Left lung (tissue), 10 donors: ENCODE data around the gene TM4SF20. TPM values are rescaled to one million over a fixed set of nuclear protein-coding genes. Genes with fewer than 3 reads are reported as not detected.

ENCODE experiments used
- ATAC-seq: fragments of 200-7000 bp; cut with Tn5 transposase; one replicate; pipeline ENCODE4 v1.9.1; 2020; ENCODE audit warnings: moderate library complexity
- DNase-seq, 4 donors: peaks; one replicate each; pipeline ENCODE4 v3.0.0-alpha.2; 2013 to 2020
- H3K27ac ChIP-seq, 2 donors: fragments of 200-600 bp; sonication (generic) in 1 of 2; one replicate each; pipeline versions ENCODE4 v1.5.0 to v1.8.0; 2020 to 2021
- H3K27me3 ChIP-seq, 2 donors: fragments of 200-600 bp; sonication (generic) in 1 of 2; one replicate each; pipeline versions ENCODE4 v1.5.0 to v1.8.0; 2020 to 2021
- H3K36me3 ChIP-seq, 2 donors: fragments of 200-600 bp; sonication (generic) in 1 of 2; one replicate each; pipeline versions ENCODE4 v1.5.0 to v1.8.0; 2020 to 2021
- H3K4me1 ChIP-seq, 2 donors: fragments of 200-600 bp; one replicate each; pipeline ENCODE4 v1.8.0; 2021
- H3K4me3 ChIP-seq, 2 donors: fragments of 200-600 bp; sonication (generic) in 1 of 2; one replicate each; pipeline versions ENCODE4 v1.5.0 to v1.8.0; 2020 to 2021; ENCODE audit warnings: mild to moderate bottlenecking in 1 of 2
- H3K9me3 ChIP-seq, 2 donors: fragments of 200-600 bp; sonication (generic) in 1 of 2; one replicate each; pipeline versions ENCODE4 v1.5.0 to v1.8.0; 2020 to 2021
- intact Hi-C, 2 donors: fragments of 100-400 bp; cut with DNase I; formaldehyde crosslinking; loops; one replicate each; pipeline versions ENCODE4 v1.11.2 to v1.14.2; 2022
- polyA plus RNA-seq, 6 donors: library from polyadenylated mRNA; unstranded; fragments of 120-200 nt; gene quantifications; one replicate each; pipeline ENCODE4 v1.2.1, GENCODE V29; 2013; ENCODE audit not compliant: insufficient read length in 6 of 6
- total RNA-seq, 2 donors: library from RNA; stranded (reverse); fragmentation: NEBNext Ultra II Directional; extraction: Animal tissue kit (Norgen Biotek cat#: 25700); gene quantifications; one replicate each; pipeline ENCODE4 v1.2.1, GENCODE V29; 2021
- TF ChIP-seq, protein P1 (sequence below), 2 donors: fragments of 200-600 bp; sonication (generic) in 1 of 2; IDR thresholded peaks; one replicate each; pipeline versions ENCODE4 v1.5.0 to v1.8.0; 2021; ENCODE audit warnings: antibody characterized with exemption in 2 of 2
- donor health status: DM: no; HTN: yes; CAD: no.
- donor health status: DM: no; HTN: no; CAD: no.

The TM4SF20 gene
- total and polyA plus RNA-seq, 8 donors, result 0.06 to 0.14 (median 0.08) TPM; not detected in 3

- H3K36me3 ChIP-seq, result peaks cover 0 to 5% of the 10 kb centered on the region in 2 donors
- DNase-seq, result peak; percentile 27 to 75 (median 44)
- intact Hi-C loops, result no loop called here
- peak overlapping the region; percentile 88 to 89 for H3K27ac ChIP-seq
- no peaks in the 10 kb centered on the region for H3K27me3 ChIP-seq
- TF ChIP-seq, protein P1, sequence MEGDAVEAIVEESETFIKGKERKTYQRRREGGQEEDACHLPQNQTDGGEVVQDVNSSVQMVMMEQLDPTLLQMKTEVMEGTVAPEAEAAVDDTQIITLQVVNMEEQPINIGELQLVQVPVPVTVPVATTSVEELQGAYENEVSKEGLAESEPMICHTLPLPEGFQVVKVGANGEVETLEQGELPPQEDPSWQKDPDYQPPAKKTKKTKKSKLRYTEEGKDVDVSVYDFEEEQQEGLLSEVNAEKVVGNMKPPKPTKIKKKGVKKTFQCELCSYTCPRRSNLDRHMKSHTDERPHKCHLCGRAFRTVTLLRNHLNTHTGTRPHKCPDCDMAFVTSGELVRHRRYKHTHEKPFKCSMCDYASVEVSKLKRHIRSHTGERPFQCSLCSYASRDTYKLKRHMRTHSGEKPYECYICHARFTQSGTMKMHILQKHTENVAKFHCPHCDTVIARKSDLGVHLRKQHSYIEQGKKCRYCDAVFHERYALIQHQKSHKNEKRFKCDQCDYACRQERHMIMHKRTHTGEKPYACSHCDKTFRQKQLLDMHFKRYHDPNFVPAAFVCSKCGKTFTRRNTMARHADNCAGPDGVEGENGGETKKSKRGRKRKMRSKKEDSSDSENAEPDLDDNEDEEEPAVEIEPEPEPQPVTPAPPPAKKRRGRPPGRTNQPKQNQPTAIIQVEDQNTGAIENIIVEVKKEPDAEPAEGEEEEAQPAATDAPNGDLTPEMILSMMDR (IDR thresholded peaks at IDR 0.05), result no peak
- H3K9me3 ChIP-seq, result no peaks in the 10 kb centered on the region
- H3K4me1 ChIP-seq, result peaks cover 0 to 31% of the 10 kb centered on the region in 2 donors
- peak overlapping the region; percentile 84 to 96 for H3K4me3 ChIP-seq
- peak; percentile 59 for ATAC-seq
Measured at GRCh38 chr2:227325839-227326195, 53.3 kb downstream of the TM4SF20 start.

DNA sequence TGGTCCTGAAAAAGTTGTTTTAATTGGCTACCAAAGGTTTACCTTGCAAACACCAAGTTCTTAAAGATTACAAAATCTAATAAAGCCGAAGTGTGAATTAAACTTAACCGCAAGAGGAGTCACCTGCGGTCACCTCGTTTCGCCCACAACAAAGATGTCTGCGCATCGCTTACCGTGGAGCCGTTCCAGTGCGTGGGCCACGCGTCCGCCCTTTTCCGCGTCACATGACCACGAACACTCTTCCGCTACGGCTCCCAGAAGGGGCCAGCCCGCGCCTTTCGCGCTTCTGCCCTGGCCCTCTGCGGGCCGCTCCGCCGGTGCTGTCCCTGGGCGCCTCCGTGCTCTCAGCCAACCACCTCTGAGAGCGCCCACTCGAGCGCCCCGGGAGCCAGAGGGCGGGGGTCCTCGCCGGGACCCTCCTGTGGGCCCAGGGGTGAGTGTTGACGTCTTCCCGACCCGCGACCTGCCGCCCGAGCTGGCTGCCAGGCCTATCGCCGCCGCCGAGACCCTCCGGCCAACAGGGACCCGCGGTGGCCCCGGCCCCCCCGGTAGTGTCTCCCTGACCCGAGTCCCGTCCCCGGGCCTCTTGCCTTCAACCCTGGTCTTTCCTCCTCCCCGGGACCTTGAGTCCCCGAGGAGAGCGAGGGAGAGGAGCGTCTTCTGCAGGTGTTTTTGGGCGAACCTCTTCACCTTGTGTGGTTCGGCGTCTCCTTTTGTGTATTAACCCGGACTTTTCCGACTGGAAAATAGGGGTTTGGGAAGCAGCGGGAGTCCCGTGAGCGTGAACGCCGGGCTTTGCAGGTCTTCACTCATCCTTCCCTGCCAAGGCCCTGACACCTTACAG, 53.9 kb downstream of the TM4SF20 start, which contains the start of gene MFF:
TSS of gene MFF (plus strand) at position 257 of the 844 bp plus-strand sequence. CDS start 5,415 bp downstream, outside the sequence.
- TF ChIP-seq, protein P1 (IDR thresholded peaks at IDR 0.05), result peak in 1 of 2 donors; percentile 12
- H3K27ac ChIP-seq, result peak within 1 kb of the TSS; percentile 88 to 89
- no peaks in the 10 kb centered on the region for H3K9me3 ChIP-seq
- H3K36me3 ChIP-seq, result peaks cover 0 to 5% of the 10 kb centered on the region in 2 donors
- ATAC-seq, result peak; percentile 99
- intact Hi-C loops, result no loop called here
- H3K4me3 ChIP-seq, result peak within 1 kb of the TSS; percentile 84 to 96
- H3K4me1 ChIP-seq, result peaks cover 0 to 31% of the 10 kb centered on the region in 2 donors
- H3K27me3 ChIP-seq, result no peaks in the 10 kb centered on the region
- peak; percentile 90 to 98 (median 96) for DNase-seq

GRCh38 chr2:227324642-227324994, 54.5 kb downstream of the TM4SF20 start:
- Histone ChIP-seq H3K4me1 (peaks cover 0 to 31% of the 10 kb centered on the region in 2 donors), H3K27me3 (no peaks in the 10 kb centered on the region), H3K4me3 (peak overlapping the region; percentile 84 to 96), H3K27ac (peak overlapping the region; percentile 88 to 89), H3K9me3 (no peaks in the 10 kb centered on the region), H3K36me3 (peaks cover 0 to 5% of the 10 kb centered on the region in 2 donors)
- DNase-seq, result no peak
- TF ChIP-seq, protein P1 (IDR thresholded peaks at IDR 0.05), result no peak
- peak; percentile 31 for ATAC-seq
- intact Hi-C loops, result no loop called here

DNA sequence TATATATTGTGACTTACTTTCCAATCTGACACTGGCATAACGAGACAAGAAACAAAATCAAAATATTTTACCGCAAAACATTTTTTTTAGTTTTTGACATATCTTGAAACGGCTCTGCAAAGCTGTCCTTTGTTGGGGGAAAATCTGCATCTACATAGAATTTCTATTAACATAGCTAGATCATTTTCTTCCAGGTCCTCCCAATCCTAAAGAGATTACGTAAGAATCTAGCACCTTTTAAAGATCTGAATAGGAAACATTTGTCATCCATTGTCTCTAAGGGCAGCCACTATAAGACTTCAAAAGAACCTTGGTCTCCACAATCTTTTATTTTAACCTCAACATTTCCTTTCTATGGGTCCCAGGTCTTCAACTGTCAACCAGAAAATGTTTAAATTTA, 55.3 kb downstream of the TM4SF20 start:
- no peaks in the 10 kb centered on the region for H3K9me3 ChIP-seq
- no peak overlapping the region for H3K4me3 ChIP-seq
- no peak overlapping the region for H3K27ac ChIP-seq
- no peak for ATAC-seq
- H3K27me3 ChIP-seq, result no peaks in the 10 kb centered on the region
- no peaks in the 10 kb centered on the region for H3K36me3 ChIP-seq
- TF ChIP-seq, protein P1 (IDR thresholded peaks at IDR 0.05), result no peak
- no peak for DNase-seq
- intact Hi-C loops, result no loop called here
- H3K4me1 ChIP-seq, result peaks cover 0 to 31% of the 10 kb centered on the region in 2 donors

GRCh38 chr2:227322530-227323205, 56.4 kb downstream of the TM4SF20 start:
- Histone ChIP-seq H3K27ac (no peak overlapping the region), H3K4me3 (no peak overlapping the region), H3K4me1 (peaks cover 0 to 21% of the 10 kb centered on the region in 2 donors), H3K9me3 (no peaks in the 10 kb centered on the region), H3K27me3 (no peaks in the 10 kb centered on the region), H3K36me3 (no peaks in the 10 kb centered on the region)
- ATAC-seq (no peak), DNase-seq (no peak)
- intact Hi-C loops, result no loop called here
- TF ChIP-seq, protein P1 (IDR thresholded peaks at IDR 0.05), result no peak
